GM12878 (cell line): ENCODE measurements around the gene ELMO2. TPM values are rescaled to one million over a fixed set of nuclear protein-coding genes. Genes with fewer than 3 reads are reported as not detected.

Source experiments
- ATAC-seq: fragments of 200-7000 bp; cut with Tn5 transposase; 3 replicates; pipeline ENCODE4 v1.9.1; 2020; ENCODE audit warnings: mild to moderate bottlenecking, moderate library complexity
- BruUV-seq: library from RNA; stranded (reverse); fragments of 400-500 nt; replicated peaks from 2 replicates; lab custom pipeline; 2021; lab: Mats Ljungman, UMichigan
- CTCF ChIA-PET: fragments of 300-600 bp; sonication (Branson Sonifier 250); formaldehyde crosslinking; extraction: SDS; loops from one replicate; lab custom pipeline; 2021; ENCODE audit warnings: inconsistent platforms; lab: Yijun Ruan, JAX
- POLR2A ChIA-PET: fragments of 350-600 bp; formaldehyde crosslinking; extraction: SDS; loops from one replicate; lab custom pipeline; 2021; ENCODE audit warnings: inconsistent platforms; lab: Charles Lee
- RAD21 ChIA-PET: fragments of 300-600 bp; sonication (Branson Sonifier 250); formaldehyde crosslinking; loops from one replicate; lab custom pipeline; 2023; ENCODE audit warnings: antibody characterized with exemption; ENCODE audit not compliant: unreplicated experiment; lab: Charles Lee
- SMC1A ChIA-PET: fragments of 300-600 bp; sonication (Branson Sonifier 250); formaldehyde crosslinking; loops from one replicate; lab custom pipeline; 2023; ENCODE audit not compliant: unreplicated experiment, uncharacterized antibody; lab: Charles Lee
- DNase-seq: peaks from one replicate; pipeline ENCODE4 v3.0.0-alpha.2; 2011; ENCODE audit warnings: low read depth, low spot score
- FAIRE-seq: peaks from 3 replicates; lab custom pipeline; 2011; peaks lifted over from hg19 to GRCh38; lab: Jason Lieb, UNC
- H2AFZ ChIP-seq: 2 replicates; pipeline ENCODE4 v1.6.0; 2011; ENCODE audit warnings: low read depth, low read length, control low read depth; ENCODE audit not compliant: control insufficient read depth
- H3K27ac ChIP-seq: 2 replicates; pipeline ENCODE4 v1.5.1; 2011; ENCODE audit warnings: control low read depth; ENCODE audit not compliant: control insufficient read depth, insufficient read depth
- H3K27me3 ChIP-seq, 2 experiments: replicated peaks in 1 of 2; 2 replicates each; pipeline versions ENCODE4 v1.6.0 to v1.6.1; 2011; ENCODE audit warnings: low read length in 1 of 2; ENCODE audit not compliant: control insufficient read depth in 2 of 2, insufficient read depth in 2 of 2
- H3K36me3 ChIP-seq, 2 experiments: 2 replicates each; pipeline ENCODE4 v1.5.1; 2011; ENCODE audit warnings: low read length in 1 of 2; ENCODE audit not compliant: control insufficient read depth in 2 of 2, insufficient read depth in 2 of 2
- H3K4me1 ChIP-seq: 2 replicates; pipeline ENCODE4 v1.6.1; 2011; ENCODE audit warnings: mild to moderate bottlenecking, low read length, moderate library complexity, mixed read lengths; ENCODE audit not compliant: control insufficient read depth, insufficient read depth
- H3K4me2 ChIP-seq: 2 replicates; pipeline ENCODE4 v1.6.0; 2011; ENCODE audit warnings: control low read depth; ENCODE audit not compliant: control insufficient read depth, insufficient read depth
- H3K4me3 ChIP-seq: fragments of 200-600 bp; sonication (generic); 2 replicates; pipeline ENCODE4 v1.5.1; 2016
- H3K79me2 ChIP-seq: 2 replicates; pipeline ENCODE4 v1.6.0; 2011; ENCODE audit warnings: low read length; ENCODE audit not compliant: control insufficient read depth, insufficient read depth
- H3K9ac ChIP-seq: 2 replicates; pipeline ENCODE4 v1.8.0; 2011; ENCODE audit warnings: low read length, control low read depth, mixed read lengths; ENCODE audit not compliant: control insufficient read depth, insufficient read depth
- H3K9me3 ChIP-seq: replicated peaks from 3 replicates; pipeline ENCODE4 v1.5.1; 2011; ENCODE audit warnings: mild to moderate bottlenecking, low read length; ENCODE audit not compliant: control insufficient read depth, insufficient read depth
- H4K20me1 ChIP-seq: 2 replicates; pipeline ENCODE4 v1.6.0; 2011; ENCODE audit not compliant: control insufficient read depth, insufficient read depth
- ATF7 ChIP-seq: fragments of 450-650 bp; IDR thresholded peaks from 2 replicates; pipeline ENCODE4 v1.6.1; 2016; ENCODE audit warnings: low read depth, mild to moderate bottlenecking
- BMI1 ChIP-seq: fragments of 450-650 bp; IDR thresholded peaks from 2 replicates; pipeline ENCODE4 v1.6.1; 2016; ENCODE audit warnings: mild to moderate bottlenecking, moderate library complexity, borderline replicate concordance
- CREB1 ChIP-seq: IDR thresholded peaks from 2 replicates; pipeline ENCODE4 v1.6.1; 2012; ENCODE audit warnings: low read depth, mild to moderate bottlenecking, inconsistent platforms
- E4F1 ChIP-seq: fragments of 450-650 bp; IDR thresholded peaks from 2 replicates; pipeline ENCODE4 v1.6.1; 2018; ENCODE audit warnings: borderline replicate concordance, mild to moderate bottlenecking; ENCODE audit not compliant: partially characterized antibody
- MAX ChIP-seq: IDR thresholded peaks from 2 replicates; pipeline ENCODE4 v1.6.1; 2012; ENCODE audit warnings: low read depth, low read length, improper control_type of control experiment
- MYC ChIP-seq: IDR thresholded peaks from 2 replicates; pipeline ENCODE4 v1.6.1; 2011; ENCODE audit warnings: mild to moderate bottlenecking, low read length, moderate library complexity, inconsistent platforms; ENCODE audit not compliant: insufficient read depth, insufficient replicate concordance, insufficient read length, severe bottlenecking
- NFXL1 ChIP-seq: fragments of 450-650 bp; IDR thresholded peaks from 2 replicates; pipeline ENCODE4 v1.6.1; 2017; ENCODE audit warnings: antibody characterized with exemption, mild to moderate bottlenecking, borderline replicate concordance
- NR2F1 ChIP-seq: fragments of 450-650 bp; conservative IDR thresholded peaks from 2 replicates; pipeline ENCODE4 v1.6.1; 2017; ENCODE audit warnings: mild to moderate bottlenecking
- PAX8 ChIP-seq: fragments of 450-650 bp; IDR thresholded peaks from 2 replicates; pipeline ENCODE4 v1.6.1; 2017; ENCODE audit warnings: mild to moderate bottlenecking, moderate library complexity
- PKNOX1 ChIP-seq: fragments of 450-650 bp; IDR thresholded peaks from 2 replicates; pipeline ENCODE4 v1.6.1; 2016; ENCODE audit warnings: mild to moderate bottlenecking
- POLR2AphosphoS5 ChIP-seq: IDR thresholded peaks from 2 replicates; pipeline ENCODE4 v1.6.1; 2011; ENCODE audit warnings: mild to moderate bottlenecking, low read length, inconsistent platforms
- RBBP5 ChIP-seq: fragments of 200-600 bp; sonication (generic); conservative IDR thresholded peaks from 2 replicates; pipeline ENCODE4 v1.6.1; 2016
- RCOR1 ChIP-seq: conservative IDR thresholded peaks from 2 replicates; pipeline ENCODE4 v1.6.1; 2012; ENCODE audit warnings: low read depth, low read length, improper control_type of control experiment
- RUNX3 ChIP-seq: IDR thresholded peaks from 2 replicates; pipeline ENCODE4 v1.6.1; 2012; ENCODE audit warnings: low read length, inconsistent platforms
- ZZZ3 ChIP-seq: IDR thresholded peaks from 2 replicates; pipeline ENCODE4 v1.6.1; 2011; ENCODE audit warnings: low read depth; ENCODE audit not compliant: control insufficient read depth, insufficient read length
- WGBS: methylation state at CpG from one replicate; pipeline ENCODE4 v1.1.6; 2016; ENCODE audit warnings: low lambda C conversion rate; ENCODE audit not compliant: insufficient replicate concordance, insufficient coverage; ENCODE audit errors: missing lambda C conversion rate; 5-methylcytosine and 5-hydroxymethylcytosine counted together
- in situ Hi-C: fragments of 300-500 bp; cut with MboI; formaldehyde crosslinking; loops from 9 replicates; pipeline ENCODE4 v1.14.3; 2018; ENCODE audit warnings: mixed read lengths
- intact Hi-C: fragments of 100-400 bp; cut with micrococcal nuclease; formaldehyde crosslinking; loops from one replicate; pipeline ENCODE4 v1.14.2; 2022; ENCODE audit not compliant: unreplicated experiment
- polyA plus RNA-seq, 11 experiments: library from polyadenylated mRNA; depleted of rRNA in 4 of 11; unstranded in 6 of 11; stranded (reverse) in 5 of 11; fragments of >200 nt; fragmentation: Nextera tagmentation in 4 of 11; fragmentation: Illumina TruSeq in 1 of 11; extraction: Ambion mirVana in 4 of 11; extraction: Trizol in 1 of 11; gene quantifications; 1 replicate in 1 of 11; 2 replicates in 10 of 11; pipeline versions ENCODE4 v1.2.1 to v1.2.3, GENCODE V29; 2011 to 2016; ENCODE audit warnings: inconsistent platforms in 2 of 11, missing spikeins in 2 of 11, low read depth in 1 of 11
- total RNA-seq, 4 experiments: library from RNA; depleted of rRNA in 3 of 4; stranded (reverse); fragments of >200 nt in 3 of 4; fragmentation: Illumina TruSeq in 1 of 4; extraction: Trizol in 1 of 4; gene quantifications; 2 replicates each; pipeline versions ENCODE4 v1.2.1 to v1.2.3, GENCODE V29; 2013 to 2021

Gene ELMO2
- total and polyA plus RNA-seq, 10 of the 15 experiments (the other 5 are each of a cell fraction or from before 2014, with no cell fraction given), result 14.2 to 40.2 (median 37.6) TPM

DNA sequence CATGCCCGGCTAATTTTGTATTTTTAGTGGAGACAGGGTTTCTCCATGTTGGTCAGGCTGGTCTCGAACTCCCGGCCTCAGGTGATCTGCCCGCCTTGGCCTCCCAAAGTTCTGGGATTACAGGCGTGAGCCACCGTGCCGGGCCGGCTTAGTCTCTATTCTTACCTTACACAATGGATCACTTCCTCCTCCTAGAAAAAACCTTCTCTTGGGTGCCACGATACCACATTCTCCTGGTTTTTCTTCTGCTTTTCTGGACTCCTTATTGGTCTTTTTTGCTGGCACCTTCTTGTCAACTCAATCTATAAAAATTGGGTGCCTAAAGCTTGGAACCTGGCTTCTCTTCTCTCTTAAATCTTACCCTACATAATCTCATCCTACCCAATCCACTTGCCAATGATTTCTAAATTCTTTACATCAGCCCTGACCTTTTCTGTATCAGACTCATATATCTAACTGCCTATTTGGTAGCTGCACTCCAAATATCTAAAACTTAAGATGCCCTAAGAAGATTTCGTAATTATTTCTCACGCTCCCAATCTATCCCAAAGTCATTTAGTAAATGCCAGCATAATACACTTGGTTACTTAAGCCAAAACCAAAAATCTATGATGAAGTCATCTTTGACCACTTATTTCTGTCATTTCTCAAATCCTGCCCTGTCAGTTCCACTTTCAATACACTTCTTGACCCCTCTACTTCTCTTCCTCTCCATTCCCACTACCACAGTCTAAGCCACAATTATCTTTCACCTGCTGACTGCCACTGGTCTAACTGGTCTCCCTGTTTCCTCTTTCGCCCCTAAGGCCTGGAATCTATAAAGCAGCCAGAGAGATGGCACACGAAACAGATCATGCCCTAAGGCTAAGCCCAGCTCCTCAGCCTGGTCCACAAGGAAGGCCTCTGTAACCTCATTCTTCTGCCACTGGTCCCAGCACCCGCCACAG lies 43.2 kb downstream of the ELMO2 start:
- peaks cover 36% of the 10 kb centered on the region for H3K4me1 ChIP-seq
- no peak overlapping the region for H2AFZ ChIP-seq
- BruUV-seq, result TSS peak; percentile 74
- CTCF ChIA-PET, result interaction anchor here (1.8 to 2.7 kb wide), 2 partner anchors 14 to 38 kb away, joined by 5 to 17 read pairs; no protein-coding TSS in a partner anchor
- H3K4me2 ChIP-seq, result peak overlapping the region; percentile 92
- H3K79me2 ChIP-seq, result peaks cover 46% of the 10 kb centered on the region
- peak overlapping the region; percentile 98 for H3K9ac ChIP-seq
- WGBS, result 60% methylated on average over 14 of the region's 14 CpGs
- DNase-seq (peak; percentile 25), ATAC-seq (peak; percentile 32), FAIRE-seq (no peak)
- in situ Hi-C loops (loop anchor here (25.0 kb wide), 1 partner anchor 551 kb away; the partner anchor contains the start of gene UBE2C), intact Hi-C loops (no loop called here)
- SMC1A ChIA-PET, result interaction anchor here (2.1 kb wide), 1 partner anchor 14 kb away, joined by 7 read pairs; no protein-coding TSS in a partner anchor
- no peaks in the 10 kb centered on the region for H3K9me3 ChIP-seq
- peaks cover 16 to 19% of the 10 kb centered on the region in 2 experiments for H3K36me3 ChIP-seq
- POLR2A ChIA-PET, result interaction anchor here (0.7 to 3.1 kb wide), 5 partner anchors 13 to 1333 kb away, joined by 7 to 14 read pairs (median 11); partner anchors contain the start of gene ELMO2
- no peaks in the 10 kb centered on the region for H3K27me3 ChIP-seq
- no peaks in the 10 kb centered on the region for H4K20me1 ChIP-seq
- peak overlapping the region; percentile 67 for H3K4me3 ChIP-seq
- RAD21 ChIA-PET, result interaction anchor here (0.8 to 2.6 kb wide), 7 partner anchors 13 to 47 kb away, joined by 3 to 26 read pairs (median 3); partner anchors contain the start of gene ELMO2
- peak overlapping the region; percentile 96 for H3K27ac ChIP-seq
- TF ChIP-seq NR2F1 (no peak), CREB1 (0 out of 2 replicates have a peak, but pooled peaks have one; percentile 8), RUNX3 (peak; percentile 76), E4F1 (no peak), RBBP5 (no peak), PKNOX1 (peak; percentile 62; the same call in 1 of the 2 replicates), RCOR1 (no peak), BMI1 (no peak), NFXL1 (no peak), MYC (no peak), POLR2AphosphoS5 (peak; percentile 22; the same call in 1 of the 2 replicates), ZZZ3 (no peak), PAX8 (no peak), ATF7 (peak; percentile 79), MAX (no peak)
